NCI-H82 (cell line): Measurements from ENCODE around the gene GRK5.

Experiments used
- DNase-seq: peaks from one replicate; lab custom pipeline; 2025; lab: John Stamatoyannopoulos, UW

Gene GRK5

GRCh38 chr10:119505131-119505551, 297.8 kb downstream of the GRK5 start:
- DNase-seq = no peak
